ENCODE data around the gene SIPA1L3.

DNA sequence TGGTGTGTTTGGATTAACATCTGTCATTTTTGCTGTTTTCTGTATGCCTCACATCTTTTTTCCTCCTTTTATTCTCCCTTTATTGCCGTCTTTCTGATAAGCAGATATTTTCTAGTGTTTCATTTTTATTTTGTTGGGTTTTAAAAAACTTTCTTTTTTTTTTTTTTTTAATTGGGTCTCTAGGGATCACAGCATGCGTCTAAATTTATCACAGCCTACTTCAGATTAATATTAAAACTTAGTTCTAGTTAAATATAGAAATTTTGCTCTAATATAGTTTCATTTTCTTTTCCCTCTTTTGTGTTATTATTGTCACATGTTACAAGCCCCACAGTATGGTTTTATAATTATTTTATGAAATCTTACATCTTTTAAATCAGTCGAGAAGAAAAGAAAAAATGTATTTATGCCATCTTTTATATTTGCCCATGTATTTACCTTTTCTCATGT is 52.7 kb downstream of the SIPA1L3 start:
- no peak for TF ChIP-seq POLR2A (IDR thresholded peaks at IDR 0.05)
- TF ChIP-seq, protein P1, sequence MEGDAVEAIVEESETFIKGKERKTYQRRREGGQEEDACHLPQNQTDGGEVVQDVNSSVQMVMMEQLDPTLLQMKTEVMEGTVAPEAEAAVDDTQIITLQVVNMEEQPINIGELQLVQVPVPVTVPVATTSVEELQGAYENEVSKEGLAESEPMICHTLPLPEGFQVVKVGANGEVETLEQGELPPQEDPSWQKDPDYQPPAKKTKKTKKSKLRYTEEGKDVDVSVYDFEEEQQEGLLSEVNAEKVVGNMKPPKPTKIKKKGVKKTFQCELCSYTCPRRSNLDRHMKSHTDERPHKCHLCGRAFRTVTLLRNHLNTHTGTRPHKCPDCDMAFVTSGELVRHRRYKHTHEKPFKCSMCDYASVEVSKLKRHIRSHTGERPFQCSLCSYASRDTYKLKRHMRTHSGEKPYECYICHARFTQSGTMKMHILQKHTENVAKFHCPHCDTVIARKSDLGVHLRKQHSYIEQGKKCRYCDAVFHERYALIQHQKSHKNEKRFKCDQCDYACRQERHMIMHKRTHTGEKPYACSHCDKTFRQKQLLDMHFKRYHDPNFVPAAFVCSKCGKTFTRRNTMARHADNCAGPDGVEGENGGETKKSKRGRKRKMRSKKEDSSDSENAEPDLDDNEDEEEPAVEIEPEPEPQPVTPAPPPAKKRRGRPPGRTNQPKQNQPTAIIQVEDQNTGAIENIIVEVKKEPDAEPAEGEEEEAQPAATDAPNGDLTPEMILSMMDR (IDR thresholded peaks at IDR 0.05), result no peak
